Astrocyte (in vitro differentiated cells and primary cell): ENCODE results near the gene RTN3. TPM values are rescaled to one million over a fixed set of nuclear protein-coding genes. Genes with fewer than 3 reads are reported as not detected.
A peak's percentile ranks its signal among the peaks of the same experiment; 100 is the strongest.

Experiments used
- DNase-seq: peaks from one replicate; pipeline ENCODE4 v3.0.0-alpha.2; 2010; ENCODE audit warnings: low read depth
- FAIRE-seq: peaks from 2 replicates; lab custom pipeline; 2011; peaks lifted over from hg19 to GRCh38; lab: Jason Lieb, UNC
- H2AFZ ChIP-seq: 2 replicates; pipeline ENCODE4 v1.6.0; 2012; ENCODE audit warnings: low read depth, low read length, inconsistent platforms
- H3K27ac ChIP-seq: 2 replicates; pipeline ENCODE4 v1.5.1; 2011; ENCODE audit warnings: low read depth, low read length, inconsistent platforms
- H3K27me3 ChIP-seq: 2 replicates; pipeline ENCODE4 v1.6.0; 2011; ENCODE audit warnings: low read length, inconsistent platforms; ENCODE audit not compliant: insufficient read depth
- H3K36me3 ChIP-seq: 2 replicates; pipeline ENCODE4 v1.5.1; 2011; ENCODE audit warnings: low read length, inconsistent platforms; ENCODE audit not compliant: insufficient read depth
- H3K4me1 ChIP-seq: 2 replicates; pipeline ENCODE4 v1.5.1; 2011; ENCODE audit warnings: low read length, inconsistent platforms; ENCODE audit not compliant: insufficient read depth
- H3K4me2 ChIP-seq: 2 replicates; pipeline ENCODE4 v1.6.0; 2012; ENCODE audit warnings: low read length, inconsistent platforms
- H3K4me3 ChIP-seq: 2 replicates; pipeline ENCODE4 v1.5.1; 2011; ENCODE audit warnings: low read depth, mild to moderate bottlenecking, low read length, inconsistent platforms; ENCODE audit not compliant: insufficient read depth
- H3K79me2 ChIP-seq: 2 replicates; pipeline ENCODE4 v1.6.0; 2012; ENCODE audit warnings: mild to moderate bottlenecking, low read length, inconsistent platforms; ENCODE audit not compliant: insufficient read depth
- H3K9ac ChIP-seq: 2 replicates; pipeline ENCODE4 v1.6.0; 2012; ENCODE audit warnings: mild to moderate bottlenecking, low read length, inconsistent platforms
- H3K9me3 ChIP-seq: 2 replicates; pipeline ENCODE4 v1.5.1; 2012; ENCODE audit warnings: low read depth, mild to moderate bottlenecking, low read length, inconsistent platforms; ENCODE audit not compliant: insufficient read depth
- H4K20me1 ChIP-seq: 2 replicates; pipeline ENCODE4 v1.6.0; 2012; ENCODE audit warnings: low read length, inconsistent platforms; ENCODE audit not compliant: insufficient read depth
- H3K27ac Mint-ChIP-seq: one replicate; pipeline ENCODE4 v1.8.0; 2021; ENCODE audit warnings: mild to moderate bottlenecking, mixed read lengths; ENCODE audit not compliant: unreplicated experiment
- H3K27me3 Mint-ChIP-seq: one replicate; pipeline ENCODE4 v1.8.0; 2021; ENCODE audit warnings: low read depth, mixed read lengths; ENCODE audit not compliant: unreplicated experiment
- H3K36me3 Mint-ChIP-seq: one replicate; pipeline ENCODE4 v1.8.0; 2021; ENCODE audit warnings: low read depth, mixed read lengths; ENCODE audit not compliant: unreplicated experiment
- H3K4me1 Mint-ChIP-seq: one replicate; pipeline ENCODE4 v1.8.0; 2021; ENCODE audit warnings: low read depth, mixed read lengths; ENCODE audit not compliant: unreplicated experiment
- H3K4me3 Mint-ChIP-seq: one replicate; pipeline ENCODE4 v1.8.0; 2021; ENCODE audit warnings: mild to moderate bottlenecking, moderate library complexity, mixed read lengths; ENCODE audit not compliant: unreplicated experiment
- H3K9me3 Mint-ChIP-seq: one replicate; pipeline ENCODE4 v1.8.0; 2021; ENCODE audit warnings: mild to moderate bottlenecking, mixed read lengths; ENCODE audit not compliant: unreplicated experiment
- CTCF ChIP-seq: IDR thresholded peaks from 2 replicates; pipeline ENCODE4 v1.5.1; 2011; ENCODE audit warnings: low read depth, mild to moderate bottlenecking, inconsistent platforms, low read length, moderate library complexity; ENCODE audit not compliant: insufficient read depth
- EZH2 ChIP-seq: IDR thresholded peaks from 2 replicates; pipeline ENCODE4 v1.6.1; 2012; ENCODE audit warnings: mild to moderate bottlenecking, low read length, inconsistent platforms; ENCODE audit not compliant: insufficient read depth
- total RNA-seq: library from RNA; stranded (reverse); gene quantifications from 2 replicates; pipeline ENCODE4 v1.2.1, GENCODE V29; 2021

RTN3 gene
- total RNA-seq, 1 donor from 2014 or later: 99.5 TPM

GRCh38 chr11:63680834-63681320 lies 423 bp upstream of the RTN3 start:
- Mint-ChIP-seq H3K4me3 (peak overlapping the region; percentile 100), H3K9me3 (no peaks in the 10 kb centered on the region), H3K4me1 (peaks cover 11% of the 10 kb centered on the region), H3K36me3 (no peaks in the 10 kb centered on the region), H3K27me3 (peaks cover 3% of the 10 kb centered on the region), H3K27ac (peak overlapping the region; percentile 81)
- TF ChIP-seq CTCF (no peak), EZH2 (no peak)
- H3K9me3 ChIP-seq: no peaks in the 10 kb centered on the region
- no peak for FAIRE-seq
- H3K9ac ChIP-seq: peak overlapping the region; percentile 69
- H3K4me2 ChIP-seq: peak overlapping the region; percentile 100
- no peak for DNase-seq
- no peak overlapping the region for H3K27ac ChIP-seq
- H3K4me3 ChIP-seq: peak overlapping the region; percentile 98
- H3K4me1 ChIP-seq: peaks cover 14% of the 10 kb centered on the region
- no peaks in the 10 kb centered on the region for H3K27me3 ChIP-seq
- peaks cover 40% of the 10 kb centered on the region for H3K79me2 ChIP-seq
- peaks cover 25% of the 10 kb centered on the region for H4K20me1 ChIP-seq
- no peaks in the 10 kb centered on the region for H3K36me3 ChIP-seq
- H2AFZ ChIP-seq: peak overlapping the region; percentile 93

GRCh38 chr11:63682066-63683021 lies 1.0 kb downstream of the RTN3 start:
- Histone ChIP-seq H3K4me3 (peak overlapping the region; percentile 98), H2AFZ (peak overlapping the region; percentile 76), H4K20me1 (peaks cover 34% of the 10 kb centered on the region), H3K9ac (peak overlapping the region; percentile 87), H3K36me3 (no peaks in the 10 kb centered on the region), H3K79me2 (peaks cover 49% of the 10 kb centered on the region), H3K27ac (peak overlapping the region; percentile 76), H3K9me3 (no peaks in the 10 kb centered on the region), H3K4me1 (peaks cover 16% of the 10 kb centered on the region), H3K27me3 (no peaks in the 10 kb centered on the region), H3K4me2 (peak overlapping the region; percentile 100)
- Mint-ChIP-seq H3K4me1 (peaks cover 11% of the 10 kb centered on the region), H3K36me3 (no peaks in the 10 kb centered on the region), H3K27ac (peak overlapping the region; percentile 88), H3K27me3 (peaks cover 3% of the 10 kb centered on the region), H3K4me3 (peak overlapping the region; percentile 100), H3K9me3 (no peaks in the 10 kb centered on the region)
- TF ChIP-seq EZH2 (no peak), CTCF (peak; percentile 24)
- FAIRE-seq: no peak
- no peak for DNase-seq
